Uterus (tissue), 2 donors: Measurements from ENCODE around the gene NCOA1.

Source experiments
- POLR2A ChIP-seq, 2 donors: fragments of 450-650 bp; IDR thresholded peaks; one replicate each; pipeline ENCODE4 v1.6.1; 2016; ENCODE audit warnings: antibody characterized with exemption in 2 of 2, mild to moderate bottlenecking in 1 of 2, moderate library complexity in 1 of 2
- TF ChIP-seq, protein P1 (sequence below), 4 experiments: fragments of 200-600 bp in 2 of 4; fragments of 450-650 bp in 2 of 4; sonication (generic) in 2 of 4; IDR thresholded peaks; one replicate each; pipeline ENCODE4 v1.5.1; 2016 to 2019; ENCODE audit warnings: antibody characterized with exemption in 4 of 4, mild to moderate bottlenecking in 2 of 4, moderate library complexity in 1 of 4

DNA sequence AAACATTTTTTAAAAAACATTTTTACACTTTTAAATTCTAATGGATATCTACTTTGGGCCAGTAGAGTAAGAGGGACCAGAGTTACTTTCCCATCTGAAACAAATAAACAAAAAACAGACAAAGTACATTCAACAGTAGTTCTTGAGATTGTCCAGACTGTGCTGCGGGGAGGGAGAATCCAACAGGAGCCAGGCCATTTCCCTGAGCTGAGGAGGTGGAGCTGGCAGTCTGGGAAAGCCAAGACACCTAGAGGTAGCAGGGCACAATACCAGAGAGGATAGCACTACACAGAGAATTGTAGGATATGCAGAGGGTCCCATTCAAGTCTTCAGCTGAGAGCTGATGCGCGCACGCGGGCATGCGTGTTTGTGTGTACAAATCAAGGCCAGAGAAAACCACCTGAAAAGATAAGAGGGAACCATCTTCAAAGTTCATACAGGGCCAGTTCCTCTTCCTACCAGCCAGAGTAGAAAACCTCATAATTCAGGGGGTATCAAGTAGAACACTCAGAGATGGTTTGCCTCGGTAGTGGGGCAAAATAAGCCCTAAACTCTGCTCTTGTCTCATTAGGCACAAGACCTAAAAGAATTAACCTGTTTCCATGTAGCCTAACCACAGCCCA is 258.1 kb downstream of the NCOA1 start:
- TF ChIP-seq, protein P1, sequence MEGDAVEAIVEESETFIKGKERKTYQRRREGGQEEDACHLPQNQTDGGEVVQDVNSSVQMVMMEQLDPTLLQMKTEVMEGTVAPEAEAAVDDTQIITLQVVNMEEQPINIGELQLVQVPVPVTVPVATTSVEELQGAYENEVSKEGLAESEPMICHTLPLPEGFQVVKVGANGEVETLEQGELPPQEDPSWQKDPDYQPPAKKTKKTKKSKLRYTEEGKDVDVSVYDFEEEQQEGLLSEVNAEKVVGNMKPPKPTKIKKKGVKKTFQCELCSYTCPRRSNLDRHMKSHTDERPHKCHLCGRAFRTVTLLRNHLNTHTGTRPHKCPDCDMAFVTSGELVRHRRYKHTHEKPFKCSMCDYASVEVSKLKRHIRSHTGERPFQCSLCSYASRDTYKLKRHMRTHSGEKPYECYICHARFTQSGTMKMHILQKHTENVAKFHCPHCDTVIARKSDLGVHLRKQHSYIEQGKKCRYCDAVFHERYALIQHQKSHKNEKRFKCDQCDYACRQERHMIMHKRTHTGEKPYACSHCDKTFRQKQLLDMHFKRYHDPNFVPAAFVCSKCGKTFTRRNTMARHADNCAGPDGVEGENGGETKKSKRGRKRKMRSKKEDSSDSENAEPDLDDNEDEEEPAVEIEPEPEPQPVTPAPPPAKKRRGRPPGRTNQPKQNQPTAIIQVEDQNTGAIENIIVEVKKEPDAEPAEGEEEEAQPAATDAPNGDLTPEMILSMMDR (IDR thresholded peaks at IDR 0.05): no peak
- TF ChIP-seq POLR2A (IDR thresholded peaks at IDR 0.05): no peak
